ENCODE results near the gene OXLD1. TPM values are rescaled to one million over a fixed set of nuclear protein-coding genes. Genes with fewer than 3 reads are reported as not detected.

Gene OXLD1
- polyA plus RNA-seq, 1 donor (not counting 4 experiments of a cell fraction or from before 2014, with no cell fraction given): 16.3 TPM

DNA sequence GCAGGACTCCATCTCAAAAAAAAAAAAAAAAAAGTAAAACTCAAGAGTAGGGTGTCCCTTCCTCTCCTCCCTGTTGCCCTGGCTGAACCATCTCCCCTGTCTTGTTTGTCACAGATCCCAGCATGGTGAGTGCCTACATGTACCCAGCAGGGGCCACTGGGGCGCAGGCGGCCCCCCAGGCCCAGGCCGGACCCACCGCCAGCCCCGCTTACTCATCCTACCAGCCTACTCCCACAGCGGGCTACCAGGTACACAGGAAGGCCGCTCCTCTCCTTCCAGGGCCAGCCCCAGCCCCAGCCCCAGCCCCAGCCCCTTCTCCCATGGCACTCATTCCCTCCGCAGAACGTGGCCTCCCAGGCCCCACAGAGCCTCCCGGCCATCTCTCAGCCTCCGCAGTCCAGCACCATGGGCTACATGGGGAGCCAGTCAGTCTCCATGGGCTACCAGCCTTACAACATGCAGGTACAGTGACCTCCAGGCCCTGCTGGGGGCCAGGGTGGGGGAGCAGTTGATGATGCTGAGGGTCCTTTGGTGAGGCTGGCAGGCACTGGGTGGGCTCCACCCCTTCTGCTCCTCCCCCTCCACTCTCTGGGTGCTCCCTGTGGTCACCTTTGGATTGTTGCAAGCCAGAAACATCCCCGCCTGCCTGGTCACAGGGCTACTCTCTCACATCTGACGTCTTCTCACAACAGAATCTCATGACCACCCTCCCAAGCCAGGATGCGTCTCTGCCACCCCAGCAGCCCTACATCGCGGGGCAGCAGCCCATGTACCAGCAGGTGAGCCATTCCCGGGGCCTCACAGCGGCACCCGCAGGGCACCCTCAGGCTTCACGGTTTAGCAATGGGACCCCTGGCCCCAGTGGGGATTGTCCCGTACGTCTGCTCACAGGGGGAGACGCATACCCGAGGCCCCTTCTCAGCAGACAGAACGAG is 34.2 kb upstream of the OXLD1 start:
- no peak overlapping the region for H3K9ac ChIP-seq (ENCODE audit: control insufficient read depth, extremely low read depth, insufficient read depth, low read length)
- no peak for FAIRE-seq

GRCh38 chr17:81697261-81698044 is 31.0 kb upstream of the OXLD1 start:
- H2AFZ ChIP-seq (ENCODE audit: control insufficient read depth, low read length): no peak overlapping the region
- H3K9me1 ChIP-seq (ENCODE audit: control insufficient read depth, extremely low read depth, insufficient read depth, low read length): no peaks in the 10 kb centered on the region
- H3K4me3 ChIP-seq (ENCODE audit: control insufficient read depth in 2 of 3, extremely low read depth in 1 of 3, insufficient read depth in 2 of 3, low read depth in 1 of 3, low read length in 3 of 3): no peak overlapping the region
- H3K9me3 ChIP-seq (ENCODE audit: control insufficient read depth, low read depth, low read length): no peaks in the 10 kb centered on the region
- dilution Hi-C loops (cut with MboI; ENCODE audit: extremely low pct_ligation_motif_present, low sequenced_read_pairs): no loop called here
- TF ChIP-seq, protein P1, sequence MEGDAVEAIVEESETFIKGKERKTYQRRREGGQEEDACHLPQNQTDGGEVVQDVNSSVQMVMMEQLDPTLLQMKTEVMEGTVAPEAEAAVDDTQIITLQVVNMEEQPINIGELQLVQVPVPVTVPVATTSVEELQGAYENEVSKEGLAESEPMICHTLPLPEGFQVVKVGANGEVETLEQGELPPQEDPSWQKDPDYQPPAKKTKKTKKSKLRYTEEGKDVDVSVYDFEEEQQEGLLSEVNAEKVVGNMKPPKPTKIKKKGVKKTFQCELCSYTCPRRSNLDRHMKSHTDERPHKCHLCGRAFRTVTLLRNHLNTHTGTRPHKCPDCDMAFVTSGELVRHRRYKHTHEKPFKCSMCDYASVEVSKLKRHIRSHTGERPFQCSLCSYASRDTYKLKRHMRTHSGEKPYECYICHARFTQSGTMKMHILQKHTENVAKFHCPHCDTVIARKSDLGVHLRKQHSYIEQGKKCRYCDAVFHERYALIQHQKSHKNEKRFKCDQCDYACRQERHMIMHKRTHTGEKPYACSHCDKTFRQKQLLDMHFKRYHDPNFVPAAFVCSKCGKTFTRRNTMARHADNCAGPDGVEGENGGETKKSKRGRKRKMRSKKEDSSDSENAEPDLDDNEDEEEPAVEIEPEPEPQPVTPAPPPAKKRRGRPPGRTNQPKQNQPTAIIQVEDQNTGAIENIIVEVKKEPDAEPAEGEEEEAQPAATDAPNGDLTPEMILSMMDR (optimal IDR thresholded peaks at IDR 0.05 in 1 of 3, IDR thresholded peaks at IDR 0.05 in 1 of 3, conservative IDR thresholded peaks at IDR 0.05 in 1 of 3; ENCODE audit: extremely low read depth in 1 of 3, insufficient read depth in 2 of 3, low read length in 3 of 3): no peak
- no peak for TF ChIP-seq EZH2 (IDR thresholded peaks at IDR 0.05; ENCODE audit: low read length)
- no peak overlapping the region for H3K4me2 ChIP-seq (ENCODE audit: control insufficient read depth, extremely low read depth, insufficient read depth, low read depth, low read length)
- H3K4me1 ChIP-seq (ENCODE audit: control insufficient read depth, extremely low read depth, insufficient read depth, low read length): peaks cover 10% of the 10 kb centered on the region
- no peak overlapping the region for H3K9ac ChIP-seq (ENCODE audit: control insufficient read depth, extremely low read depth, insufficient read depth, low read length)
- H3K27me3 ChIP-seq (ENCODE audit: control insufficient read depth, extremely low read depth, insufficient read depth, low read length): no peaks in the 10 kb centered on the region
- peaks cover 59% of the 10 kb centered on the region for H3K79me2 ChIP-seq (ENCODE audit: control insufficient read depth, insufficient read depth, low read length)
- FAIRE-seq: no peak
- no peak overlapping the region for H3K27ac ChIP-seq (ENCODE audit: control insufficient read depth, insufficient read depth, low read length)
- peaks cover 3% of the 10 kb centered on the region for H4K20me1 ChIP-seq (ENCODE audit: control insufficient read depth, extremely low read depth, insufficient read depth, low read length)
- peaks cover 52 to 56% of the 10 kb centered on the region in 2 experiments for H3K36me3 ChIP-seq (ENCODE audit: control insufficient read depth in 2 of 2, extremely low read depth in 1 of 2, insufficient read depth in 2 of 2, low read length in 2 of 2)
- no peak for DNase-seq (ENCODE audit: low read depth, low spot score)

More for the DNA sequence above, 34.2 kb upstream of the OXLD1 start:
- peaks cover 42 to 49% of the 10 kb centered on the region in 2 experiments for H3K36me3 ChIP-seq (ENCODE audit: control insufficient read depth in 2 of 2, extremely low read depth in 1 of 2, insufficient read depth in 2 of 2, low read length in 2 of 2)
- H3K9me3 ChIP-seq (ENCODE audit: control insufficient read depth, low read depth, low read length): no peaks in the 10 kb centered on the region
- dilution Hi-C loops (cut with MboI; ENCODE audit: extremely low pct_ligation_motif_present, low sequenced_read_pairs): no loop called here
- H3K4me1 ChIP-seq (ENCODE audit: control insufficient read depth, extremely low read depth, insufficient read depth, low read length): peaks cover 19% of the 10 kb centered on the region
- H3K27ac ChIP-seq (ENCODE audit: control insufficient read depth, insufficient read depth, low read length): no peak overlapping the region
- H3K4me2 ChIP-seq (ENCODE audit: control insufficient read depth, extremely low read depth, insufficient read depth, low read depth, low read length): no peak overlapping the region
- H3K79me2 ChIP-seq (ENCODE audit: control insufficient read depth, insufficient read depth, low read length): peaks cover 79% of the 10 kb centered on the region
- H3K27me3 ChIP-seq (ENCODE audit: control insufficient read depth, extremely low read depth, insufficient read depth, low read length): no peaks in the 10 kb centered on the region
- peaks cover 3% of the 10 kb centered on the region for H4K20me1 ChIP-seq (ENCODE audit: control insufficient read depth, extremely low read depth, insufficient read depth, low read length)
- no peak overlapping the region for H2AFZ ChIP-seq (ENCODE audit: control insufficient read depth, low read length)
- H3K9me1 ChIP-seq (ENCODE audit: control insufficient read depth, extremely low read depth, insufficient read depth, low read length): no peaks in the 10 kb centered on the region
- TF ChIP-seq EZH2 (IDR thresholded peaks at IDR 0.05; ENCODE audit: low read length): no peak
- TF ChIP-seq, protein P1 (optimal IDR thresholded peaks at IDR 0.05 in 1 of 3, IDR thresholded peaks at IDR 0.05 in 1 of 3, conservative IDR thresholded peaks at IDR 0.05 in 1 of 3; ENCODE audit: extremely low read depth in 1 of 3, insufficient read depth in 2 of 3, low read length in 3 of 3): no peak
- no peak overlapping the region for H3K4me3 ChIP-seq (ENCODE audit: control insufficient read depth in 2 of 3, extremely low read depth in 1 of 3, insufficient read depth in 2 of 3, low read depth in 1 of 3, low read length in 3 of 3)
- no peak for DNase-seq (ENCODE audit: low read depth, low spot score)

Measured in keratinocyte (primary cell).